ENCODE data around the gene RFNG.

DNA sequence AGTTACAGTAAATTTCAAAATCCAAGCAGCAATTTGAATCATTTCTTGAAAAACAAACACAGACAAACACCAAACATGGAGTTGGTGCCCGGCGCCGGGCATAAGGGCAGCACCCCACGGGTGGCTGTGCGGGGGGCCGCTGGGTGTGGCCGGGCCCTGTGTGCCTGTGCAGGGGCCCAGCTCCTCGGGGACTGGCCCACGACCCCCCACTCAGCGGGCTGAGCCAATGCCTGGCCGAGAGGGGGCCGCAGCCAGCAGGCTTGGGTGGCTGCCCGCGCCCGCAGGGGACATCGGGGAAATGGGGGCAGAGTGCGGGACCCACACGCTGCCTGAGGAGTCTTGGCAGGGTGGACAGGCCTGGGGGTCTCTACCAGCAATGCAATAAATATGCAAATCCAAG, 26.8 kb upstream of the RFNG start:
- TF ChIP-seq, protein P1, sequence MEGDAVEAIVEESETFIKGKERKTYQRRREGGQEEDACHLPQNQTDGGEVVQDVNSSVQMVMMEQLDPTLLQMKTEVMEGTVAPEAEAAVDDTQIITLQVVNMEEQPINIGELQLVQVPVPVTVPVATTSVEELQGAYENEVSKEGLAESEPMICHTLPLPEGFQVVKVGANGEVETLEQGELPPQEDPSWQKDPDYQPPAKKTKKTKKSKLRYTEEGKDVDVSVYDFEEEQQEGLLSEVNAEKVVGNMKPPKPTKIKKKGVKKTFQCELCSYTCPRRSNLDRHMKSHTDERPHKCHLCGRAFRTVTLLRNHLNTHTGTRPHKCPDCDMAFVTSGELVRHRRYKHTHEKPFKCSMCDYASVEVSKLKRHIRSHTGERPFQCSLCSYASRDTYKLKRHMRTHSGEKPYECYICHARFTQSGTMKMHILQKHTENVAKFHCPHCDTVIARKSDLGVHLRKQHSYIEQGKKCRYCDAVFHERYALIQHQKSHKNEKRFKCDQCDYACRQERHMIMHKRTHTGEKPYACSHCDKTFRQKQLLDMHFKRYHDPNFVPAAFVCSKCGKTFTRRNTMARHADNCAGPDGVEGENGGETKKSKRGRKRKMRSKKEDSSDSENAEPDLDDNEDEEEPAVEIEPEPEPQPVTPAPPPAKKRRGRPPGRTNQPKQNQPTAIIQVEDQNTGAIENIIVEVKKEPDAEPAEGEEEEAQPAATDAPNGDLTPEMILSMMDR (IDR thresholded peaks at IDR 0.05): no peak
- TF ChIP-seq POLR2A (IDR thresholded peaks at IDR 0.05): no peak

All from adrenal gland (tissue), 5 donors.